ENCODE data around the gene ELK4.

The ELK4 gene

DNA sequence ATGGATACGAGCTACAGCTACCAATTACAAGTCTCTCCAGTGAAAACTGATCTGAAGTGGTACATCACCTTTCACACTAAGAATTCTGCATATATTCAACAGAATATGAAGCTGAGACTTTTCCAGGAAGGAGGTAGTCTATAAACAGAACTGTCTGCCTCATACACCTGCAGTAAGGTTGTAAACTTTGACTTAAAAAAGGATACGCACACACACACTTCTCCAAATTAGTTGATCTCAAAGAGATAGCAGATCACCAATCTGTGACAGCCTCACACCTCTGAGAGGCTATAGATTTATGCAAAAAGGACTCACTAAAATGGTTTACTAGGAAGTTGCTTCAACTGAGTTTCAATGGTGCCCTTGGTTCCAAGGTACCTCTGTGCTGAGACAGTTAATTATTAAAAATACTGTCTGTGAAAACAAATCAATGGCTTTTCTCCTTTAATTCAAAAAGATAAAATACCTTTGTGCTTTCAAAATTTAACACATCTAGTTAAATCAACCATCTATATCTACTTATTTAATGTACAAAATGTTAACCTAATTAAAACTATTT lies 17.9 kb downstream of the ELK4 start:
- H4K20me1 ChIP-seq (ENCODE audit: insufficient read depth, low read length): peaks cover 33% of the 10 kb centered on the region
- TF ChIP-seq, protein P1, sequence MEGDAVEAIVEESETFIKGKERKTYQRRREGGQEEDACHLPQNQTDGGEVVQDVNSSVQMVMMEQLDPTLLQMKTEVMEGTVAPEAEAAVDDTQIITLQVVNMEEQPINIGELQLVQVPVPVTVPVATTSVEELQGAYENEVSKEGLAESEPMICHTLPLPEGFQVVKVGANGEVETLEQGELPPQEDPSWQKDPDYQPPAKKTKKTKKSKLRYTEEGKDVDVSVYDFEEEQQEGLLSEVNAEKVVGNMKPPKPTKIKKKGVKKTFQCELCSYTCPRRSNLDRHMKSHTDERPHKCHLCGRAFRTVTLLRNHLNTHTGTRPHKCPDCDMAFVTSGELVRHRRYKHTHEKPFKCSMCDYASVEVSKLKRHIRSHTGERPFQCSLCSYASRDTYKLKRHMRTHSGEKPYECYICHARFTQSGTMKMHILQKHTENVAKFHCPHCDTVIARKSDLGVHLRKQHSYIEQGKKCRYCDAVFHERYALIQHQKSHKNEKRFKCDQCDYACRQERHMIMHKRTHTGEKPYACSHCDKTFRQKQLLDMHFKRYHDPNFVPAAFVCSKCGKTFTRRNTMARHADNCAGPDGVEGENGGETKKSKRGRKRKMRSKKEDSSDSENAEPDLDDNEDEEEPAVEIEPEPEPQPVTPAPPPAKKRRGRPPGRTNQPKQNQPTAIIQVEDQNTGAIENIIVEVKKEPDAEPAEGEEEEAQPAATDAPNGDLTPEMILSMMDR (IDR thresholded peaks at IDR 0.05; ENCODE audit: low read depth, low read length): no peak
- TF ChIP-seq EZH2phosphoT487 (IDR thresholded peaks at IDR 0.05; ENCODE audit: low read depth): no peak
- H3K27me3 ChIP-seq (ENCODE audit: low read depth, low read length): no peaks in the 10 kb centered on the region
- H3K4me3 ChIP-seq (ENCODE audit: low read length): no peak overlapping the region
- peaks cover 22% of the 10 kb centered on the region for H3K4me1 ChIP-seq (ENCODE audit: low read length)
- peaks cover 69% of the 10 kb centered on the region for H3K36me3 ChIP-seq (replicated peaks; ENCODE audit: low read depth, low read length)
- no peak overlapping the region for H3K27ac ChIP-seq (ENCODE audit: low read length)
- no peak overlapping the region for H2AFZ ChIP-seq (ENCODE audit: low read depth, low read length)
- H3K9me3 ChIP-seq (ENCODE audit: insufficient read depth, low read length): no peaks in the 10 kb centered on the region
- no peak overlapping the region for H3K4me2 ChIP-seq (ENCODE audit: low read length)
- H3K9ac ChIP-seq (ENCODE audit: low read length): no peak overlapping the region
- H3K79me2 ChIP-seq (ENCODE audit: low read length): peaks cover 34% of the 10 kb centered on the region

- no peak overlapping the region for H3K9ac ChIP-seq (ENCODE audit: low read length)
- H3K27ac ChIP-seq (ENCODE audit: low read length): no peak overlapping the region
- H3K4me1 ChIP-seq (ENCODE audit: low read length): peaks cover 24% of the 10 kb centered on the region
- peaks cover 40% of the 10 kb centered on the region for H3K79me2 ChIP-seq (ENCODE audit: low read length)
- TF ChIP-seq, protein P1 (IDR thresholded peaks at IDR 0.05; ENCODE audit: low read depth, low read length): no peak
- TF ChIP-seq EZH2phosphoT487 (IDR thresholded peaks at IDR 0.05; ENCODE audit: low read depth): no peak
- H3K4me3 ChIP-seq (ENCODE audit: low read length): no peak overlapping the region
- no peaks in the 10 kb centered on the region for H3K27me3 ChIP-seq (ENCODE audit: low read depth, low read length)
- H3K9me3 ChIP-seq (ENCODE audit: insufficient read depth, low read length): no peaks in the 10 kb centered on the region
- peaks cover 41% of the 10 kb centered on the region for H4K20me1 ChIP-seq (ENCODE audit: insufficient read depth, low read length)
- H3K4me2 ChIP-seq (ENCODE audit: low read length): no peak overlapping the region
- H2AFZ ChIP-seq (ENCODE audit: low read depth, low read length): no peak overlapping the region
- peaks cover 73% of the 10 kb centered on the region for H3K36me3 ChIP-seq (replicated peaks; ENCODE audit: low read depth, low read length)
These were observed 19.3 kb downstream of the ELK4 start for GRCh38 chr1:205612556-205612955.

GRCh38 chr1:205612104-205612503 lies 19.7 kb downstream of the ELK4 start:
- no peak overlapping the region for H3K4me3 ChIP-seq (ENCODE audit: low read length)
- H3K27ac ChIP-seq (ENCODE audit: low read length): no peak overlapping the region
- no peak overlapping the region for H3K4me2 ChIP-seq (ENCODE audit: low read length)
- H3K9ac ChIP-seq (ENCODE audit: low read length): no peak overlapping the region
- H3K4me1 ChIP-seq (ENCODE audit: low read length): peaks cover 24% of the 10 kb centered on the region
- H4K20me1 ChIP-seq (ENCODE audit: insufficient read depth, low read length): peaks cover 41% of the 10 kb centered on the region
- peaks cover 40% of the 10 kb centered on the region for H3K79me2 ChIP-seq (ENCODE audit: low read length)
- no peaks in the 10 kb centered on the region for H3K27me3 ChIP-seq (ENCODE audit: low read depth, low read length)
- no peaks in the 10 kb centered on the region for H3K9me3 ChIP-seq (ENCODE audit: insufficient read depth, low read length)
- H2AFZ ChIP-seq (ENCODE audit: low read depth, low read length): no peak overlapping the region
- no peak for TF ChIP-seq EZH2phosphoT487 (IDR thresholded peaks at IDR 0.05; ENCODE audit: low read depth)
- TF ChIP-seq, protein P1 (IDR thresholded peaks at IDR 0.05; ENCODE audit: low read depth, low read length): no peak
- H3K36me3 ChIP-seq (replicated peaks; ENCODE audit: low read depth, low read length): peaks cover 71% of the 10 kb centered on the region

GRCh38 chr1:205610901-205611466 lies 20.8 kb downstream of the ELK4 start:
- no peaks in the 10 kb centered on the region for H3K9me3 ChIP-seq (ENCODE audit: insufficient read depth, low read length)
- H3K4me3 ChIP-seq (ENCODE audit: low read length): no peak overlapping the region
- peaks cover 41% of the 10 kb centered on the region for H4K20me1 ChIP-seq (ENCODE audit: insufficient read depth, low read length)
- no peak overlapping the region for H3K4me2 ChIP-seq (ENCODE audit: low read length)
- H3K27me3 ChIP-seq (ENCODE audit: low read depth, low read length): no peaks in the 10 kb centered on the region
- no peak overlapping the region for H2AFZ ChIP-seq (ENCODE audit: low read depth, low read length)
- H3K27ac ChIP-seq (ENCODE audit: low read length): no peak overlapping the region
- peaks cover 40% of the 10 kb centered on the region for H3K79me2 ChIP-seq (ENCODE audit: low read length)
- H3K36me3 ChIP-seq (replicated peaks; ENCODE audit: low read depth, low read length): peaks cover 65% of the 10 kb centered on the region
- TF ChIP-seq EZH2phosphoT487 (IDR thresholded peaks at IDR 0.05; ENCODE audit: low read depth): no peak
- TF ChIP-seq, protein P1 (IDR thresholded peaks at IDR 0.05; ENCODE audit: low read depth, low read length): no peak
- H3K9ac ChIP-seq (ENCODE audit: low read length): no peak overlapping the region
- peaks cover 24% of the 10 kb centered on the region for H3K4me1 ChIP-seq (ENCODE audit: low read length)

All from OCI-LY3 (cell line).